GM23338 (cell line): Measurements from ENCODE around the gene ANXA6.

ENCODE experiments used
- CTCF ChIP-seq, 2 experiments: fragments of 200-600 bp in 1 of 2; sonication (generic) in 1 of 2; conservative IDR thresholded peaks; 2 replicates each; pipeline versions ENCODE4 v1.5.1 to v1.6.1; 2016 to 2017; ENCODE audit warnings: antibody characterized with exemption in 2 of 2, low read depth in 2 of 2, mild to moderate bottlenecking in 2 of 2, moderate library complexity in 1 of 2
- POLR2AphosphoS5 ChIP-seq: IDR thresholded peaks from 2 replicates; pipeline ENCODE4 v1.6.1; 2016; ENCODE audit warnings: antibody characterized with exemption, low read depth

- TF ChIP-seq POLR2AphosphoS5 (no peak), CTCF (conservative IDR thresholded peaks at IDR 0.05; ENCODE audit: low read depth in 2 of 2) (no peak)
Measured at GRCh38 chr5:151077419-151077818, 80.2 kb downstream of the ANXA6 start.
